Nucleus accumbens (tissue), 56 donors: ENCODE data around the gene GAB3.
A peak's percentile ranks its signal among the peaks of the same experiment; 100 is the strongest.

Experiments used
- DNase-seq, 56 donors: peaks; one replicate each; lab custom pipeline; 2025; lab: John Stamatoyannopoulos, UW

Gene GAB3

GRCh38 chrX:154750301-154751202 is at the start of gene GAB3:
Gene GAB3, minus strand, starts transcription at chrX:154751077. Its CDS starts 52 bp downstream, at chrX:154751025.
- peak in 4 of 56 donors; percentile 1 to 9 (median 4) for DNase-seq

- DNase-seq = no peak
These were observed 48.9 kb upstream of the GAB3 start for GRCh38 chrX:154799556-154800348.

- DNase-seq = no peak
These were observed 46.1 kb upstream of the GAB3 start for GRCh38 chrX:154797006-154797405.

- DNase-seq = no peak
These were observed 44.1 kb upstream of the GAB3 start for GRCh38 chrX:154795016-154795415.

GRCh38 chrX:154793084-154793795 is 42.4 kb upstream of the GAB3 start:
- DNase-seq = no peak

GRCh38 chrX:154791939-154792338 is 41.1 kb upstream of the GAB3 start:
- DNase-seq = no peak

- DNase-seq = no peak
These were observed 40.6 kb upstream of the GAB3 start for GRCh38 chrX:154791467-154791866.

- DNase-seq = no peak
These were observed 34.8 kb upstream of the GAB3 start for GRCh38 chrX:154785716-154786115.

- no peak for DNase-seq
These were observed 33.5 kb upstream of the GAB3 start for GRCh38 chrX:154784149-154784995.

- DNase-seq = no peak
These were observed 30.1 kb upstream of the GAB3 start for GRCh38 chrX:154780968-154781367.

GRCh38 chrX:154779261-154779660 is 28.4 kb upstream of the GAB3 start:
- DNase-seq = no peak

- DNase-seq = no peak
These were observed 25.9 kb upstream of the GAB3 start for GRCh38 chrX:154776753-154777152.

- DNase-seq = peak in 29 of 56 donors; percentile 1 to 77 (median 31)
These were observed 24.8 kb upstream of the GAB3 start for GRCh38 chrX:154775419-154776349.

- DNase-seq = no peak
These were observed 23.7 kb upstream of the GAB3 start for GRCh38 chrX:154774622-154775021.

- DNase-seq = peak in 55 of 56 donors; percentile 32 to 94 (median 88)
These were observed 11.8 kb upstream of the GAB3 start, which contains the start of gene DKC1 for GRCh38 chrX:154762537-154763296. Gene DKC1, plus strand, starts transcription at chrX:154762864. Its CDS starts 102 bp downstream, at chrX:154762966.

- DNase-seq = no peak
These were observed 11.2 kb upstream of the GAB3 start for GRCh38 chrX:154761977-154762536.

GRCh38 chrX:154758696-154759095 is 7.8 kb upstream of the GAB3 start:
- DNase-seq = no peak
